HG03095 (cell line): ENCODE results near the gene SLC22A3.
A peak's percentile ranks its signal among the peaks of the same experiment; 100 is the strongest.
"Not testable (repeated sequence)": the region's sequence is repeated elsewhere in the genome, so short reads cannot be mapped to it uniquely, and the experiment has no call there.

Experiments
- ATAC-seq: cut with Tn5 transposase; IDR thresholded peaks from one replicate; pipeline ENCODE4 v1.9.1; 2021; ENCODE audit warnings: moderate library complexity; ENCODE audit not compliant: unreplicated experiment

The SLC22A3 gene

DNA sequence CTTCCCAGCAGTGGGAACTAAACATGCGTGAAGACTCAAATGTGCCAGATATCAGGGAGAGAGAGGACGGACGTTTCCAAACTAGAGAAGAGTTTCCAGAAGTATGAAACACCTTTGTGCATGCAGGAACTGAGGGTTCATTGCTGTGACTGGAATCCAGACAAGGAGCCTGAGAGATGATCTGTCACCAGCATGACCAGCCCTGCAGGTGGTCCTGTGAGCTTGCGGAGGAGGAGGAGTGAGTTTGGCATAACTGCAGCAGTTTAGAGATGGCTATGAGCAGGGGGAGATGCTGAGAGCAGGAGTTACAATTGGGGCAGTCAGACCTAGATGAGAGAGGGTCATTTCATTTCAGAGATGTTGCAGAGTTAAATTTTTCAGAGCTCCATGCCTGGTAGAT, 89.6 kb downstream of the SLC22A3 start:
- no peak for ATAC-seq

DNA sequence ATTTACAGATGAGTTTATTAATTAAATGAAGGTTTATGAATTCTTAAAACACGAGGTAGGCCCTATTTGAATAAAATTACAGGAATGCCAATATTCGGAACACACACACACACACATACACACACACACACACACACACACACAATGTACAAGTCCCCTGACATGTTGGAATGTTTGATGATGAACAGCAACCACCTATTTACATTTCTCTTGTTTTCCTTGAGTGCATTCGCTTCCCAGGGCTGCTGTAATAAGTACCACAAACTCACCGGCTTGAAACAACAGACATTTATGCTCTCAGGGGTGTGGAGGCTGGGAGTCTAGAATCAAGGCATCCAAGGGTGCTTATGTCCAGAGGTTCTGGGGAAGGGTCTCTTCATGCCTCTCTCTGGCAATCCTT, 90.3 kb downstream of the SLC22A3 start:
- no peak for ATAC-seq

DNA sequence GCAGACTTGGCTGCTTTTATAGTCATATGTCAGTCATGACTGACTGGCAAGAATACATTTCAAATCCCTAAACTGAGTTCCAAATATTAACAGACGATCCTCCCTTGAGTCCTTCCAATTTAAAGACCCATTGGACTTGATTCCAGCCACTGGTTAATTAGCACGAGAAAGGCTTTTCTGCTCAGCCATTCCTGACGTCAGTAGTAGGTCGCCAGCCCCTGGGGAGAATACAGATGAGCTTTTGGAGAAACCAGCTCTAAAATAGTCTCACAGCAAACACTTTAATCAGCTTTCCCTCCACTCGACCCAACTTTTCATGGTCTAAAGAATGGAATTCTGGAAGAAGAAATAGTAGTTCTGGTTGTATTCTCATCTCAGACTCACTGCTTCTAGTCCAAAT, 91.6 kb downstream of the SLC22A3 start:
- no peak for ATAC-seq

DNA sequence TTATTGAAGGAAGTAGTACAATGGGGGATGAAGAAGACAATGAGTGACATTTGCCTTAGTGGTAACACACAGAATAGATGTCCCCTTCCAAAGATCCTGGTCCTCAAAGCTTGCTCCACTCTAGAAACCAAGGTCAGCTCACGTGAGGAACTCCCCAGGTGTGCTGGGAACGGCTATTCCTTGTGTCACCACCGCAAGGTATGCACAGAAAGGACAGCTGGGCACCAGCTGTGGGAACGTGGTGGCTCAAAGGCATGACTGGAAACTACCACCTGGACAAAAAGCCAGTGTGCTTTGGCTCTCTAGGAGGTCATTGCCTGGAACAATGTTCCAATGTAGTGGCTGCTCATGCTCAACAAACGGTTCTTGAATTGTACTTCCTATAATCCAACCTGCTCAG, 94.0 kb downstream of the SLC22A3 start:
- no peak for ATAC-seq

DNA sequence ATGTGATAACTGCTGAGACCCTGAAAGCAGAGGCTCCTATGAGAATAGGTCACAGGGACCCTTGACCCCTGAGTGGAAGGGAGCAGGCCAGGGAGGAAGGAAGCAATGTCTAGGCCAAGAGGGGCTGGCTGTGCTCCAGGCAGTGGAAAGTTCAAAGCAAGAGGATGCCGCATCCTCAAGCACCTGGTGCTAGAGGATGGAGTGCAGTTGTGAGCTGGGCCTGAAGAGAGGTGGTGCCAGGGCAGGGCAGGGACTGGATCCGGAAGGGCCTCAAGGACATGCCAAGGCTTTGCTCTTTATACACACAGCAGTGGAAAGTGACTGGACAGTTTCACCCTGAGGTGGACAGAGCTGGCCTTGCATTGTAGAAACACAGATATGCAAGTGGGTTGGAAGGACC, 97.0 kb downstream of the SLC22A3 start:
- ATAC-seq, result no peak

DNA sequence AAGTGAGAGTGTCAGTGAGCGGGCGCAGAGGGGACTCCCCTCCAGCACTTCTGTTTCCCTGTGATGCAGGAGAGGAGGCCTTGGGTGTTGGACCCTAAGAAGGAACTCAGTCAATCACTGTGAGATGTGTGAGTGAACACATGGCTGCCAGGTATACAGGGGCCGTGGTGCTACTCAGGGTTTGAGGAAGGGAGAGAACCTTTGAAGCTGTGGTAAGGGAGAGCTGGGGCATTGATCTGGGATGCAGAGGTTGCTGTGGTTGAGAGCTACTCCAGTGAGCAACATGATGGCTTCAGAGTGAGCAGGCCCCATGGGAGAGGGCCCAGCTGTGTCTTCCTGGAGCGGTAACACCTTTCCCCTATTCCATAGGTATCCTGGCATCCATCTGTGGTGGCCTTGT, 99.2 kb downstream of the SLC22A3 start:
- ATAC-seq, result no peak

DNA sequence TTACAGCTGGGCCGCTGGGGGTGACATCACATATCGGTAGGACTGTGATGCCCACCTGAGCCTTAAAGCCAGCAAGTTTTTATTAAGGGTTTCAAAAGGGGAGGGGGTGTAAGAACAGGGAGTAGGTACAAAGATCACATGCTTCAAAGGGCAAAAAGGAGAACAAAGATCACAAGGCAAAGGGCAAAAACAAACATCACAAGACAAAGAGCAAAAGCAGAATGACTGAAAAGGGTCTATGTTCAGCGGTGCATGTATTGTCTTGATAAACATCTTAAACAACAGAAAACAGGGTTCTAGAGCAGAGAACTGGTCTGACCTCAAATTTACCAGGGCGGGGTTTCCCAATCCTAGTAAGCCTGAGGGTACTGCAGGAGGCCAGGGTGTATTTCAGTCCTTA, 101.6 kb downstream of the SLC22A3 start:
- not testable (repeated sequence) for ATAC-seq

DNA sequence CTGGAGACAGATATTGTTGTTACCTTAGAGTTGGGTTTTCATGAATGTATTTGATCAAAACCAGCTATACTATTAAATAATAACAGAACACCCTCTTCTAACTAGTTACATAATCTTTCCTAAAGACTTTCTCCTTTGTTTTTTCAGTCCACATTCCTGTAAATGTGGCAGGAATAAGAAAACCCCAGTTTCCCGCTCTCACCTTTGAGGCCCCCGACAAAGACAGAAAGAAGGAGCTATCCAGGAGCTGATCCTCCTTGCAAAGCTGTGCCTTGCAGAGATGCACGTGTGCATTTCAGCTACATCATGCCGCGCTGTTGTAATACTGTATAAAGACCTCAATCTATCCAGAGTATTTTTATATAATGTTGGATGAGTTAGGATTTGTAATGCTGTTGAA, 102.7 kb downstream of the SLC22A3 start:
- ATAC-seq, result no peak

DNA sequence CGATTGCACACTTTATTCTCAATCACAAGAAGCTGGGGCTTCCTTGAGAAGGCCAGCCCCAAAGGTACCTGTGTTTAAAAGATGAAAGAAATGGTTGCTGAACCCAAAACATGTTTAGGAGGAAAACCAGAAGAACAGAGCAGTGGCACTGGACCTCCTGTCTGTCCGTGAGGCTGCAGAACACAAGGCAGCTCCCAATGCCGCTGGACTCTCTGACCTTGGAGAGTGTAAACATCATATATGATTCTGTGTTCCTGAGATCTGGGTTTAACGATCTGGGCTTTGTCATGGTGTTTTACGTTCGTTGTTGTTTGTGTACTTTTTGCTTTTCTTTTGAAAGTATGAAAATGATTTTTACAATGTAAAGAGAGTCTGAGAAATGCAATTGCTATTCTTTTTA, 106.1 kb downstream of the SLC22A3 start:
- no peak for ATAC-seq

DNA sequence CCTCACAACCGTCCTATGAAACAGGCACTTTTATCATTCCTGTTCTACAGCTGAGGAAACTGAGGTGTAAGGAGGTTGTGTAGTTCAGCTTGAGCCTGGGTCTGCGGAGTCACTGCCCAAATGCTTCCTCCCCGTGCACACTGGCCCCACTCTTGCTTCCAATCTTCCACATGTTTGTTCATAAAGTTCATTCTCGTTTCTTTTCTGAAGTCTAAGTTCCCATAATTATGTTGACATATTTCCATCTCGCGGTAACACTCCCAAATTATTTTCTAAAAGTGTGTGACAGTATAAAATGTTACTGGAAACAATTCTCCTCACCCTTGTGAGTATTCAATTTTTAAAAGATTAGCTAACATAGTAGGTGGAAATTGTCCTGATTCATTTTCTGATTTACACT, 106.9 kb downstream of the SLC22A3 start:
- no peak for ATAC-seq

DNA sequence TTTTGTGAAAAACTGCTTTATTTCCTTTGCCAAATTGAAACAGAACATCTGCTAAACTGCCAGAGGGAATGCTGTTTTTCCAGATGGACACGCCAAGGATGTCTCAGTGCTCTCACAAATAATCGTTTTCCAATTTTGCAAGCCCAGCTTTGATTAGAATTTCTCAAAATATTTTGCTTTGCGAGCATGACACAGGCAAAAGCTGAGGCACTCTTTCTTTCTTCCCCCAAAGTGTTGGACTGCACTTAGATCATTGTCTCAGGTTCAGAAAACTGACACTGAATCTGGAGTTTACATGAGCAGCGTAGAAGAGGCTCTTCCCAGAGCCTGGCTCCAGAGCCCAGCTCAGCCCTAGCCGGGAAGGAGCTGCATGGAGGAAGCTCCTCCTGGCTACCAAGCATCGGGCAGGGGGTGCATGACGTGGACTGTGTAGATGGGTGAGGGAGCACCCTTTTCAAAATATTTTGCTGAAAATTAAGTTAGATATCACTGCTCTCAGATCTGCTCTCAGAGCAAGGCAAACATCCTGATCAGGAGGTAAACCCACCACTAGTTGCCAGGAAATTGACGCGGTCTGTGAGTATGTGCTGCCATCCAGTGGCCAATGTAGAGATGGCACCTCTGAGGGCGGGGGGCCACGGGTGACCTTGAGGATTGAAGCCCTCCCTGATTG, 107.5 kb downstream of the SLC22A3 start:
- peak; percentile 82 for ATAC-seq

DNA sequence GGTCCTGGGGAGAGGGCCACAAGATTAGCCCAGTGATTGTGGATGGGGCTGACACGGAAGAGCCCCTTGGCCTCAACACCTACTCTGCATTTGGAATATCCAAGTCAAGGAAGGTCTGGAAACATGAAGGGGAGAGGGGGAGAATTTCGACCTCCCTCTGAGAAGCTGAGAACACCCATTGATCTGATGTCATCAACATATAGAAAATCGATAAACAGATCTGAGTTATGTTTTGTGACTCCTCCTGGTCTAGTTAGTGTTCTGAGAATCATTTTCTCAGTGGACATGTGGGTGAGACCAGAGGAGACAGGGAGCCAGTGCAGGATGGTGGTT, 108.0 kb downstream of the SLC22A3 start:
- no peak for ATAC-seq

DNA sequence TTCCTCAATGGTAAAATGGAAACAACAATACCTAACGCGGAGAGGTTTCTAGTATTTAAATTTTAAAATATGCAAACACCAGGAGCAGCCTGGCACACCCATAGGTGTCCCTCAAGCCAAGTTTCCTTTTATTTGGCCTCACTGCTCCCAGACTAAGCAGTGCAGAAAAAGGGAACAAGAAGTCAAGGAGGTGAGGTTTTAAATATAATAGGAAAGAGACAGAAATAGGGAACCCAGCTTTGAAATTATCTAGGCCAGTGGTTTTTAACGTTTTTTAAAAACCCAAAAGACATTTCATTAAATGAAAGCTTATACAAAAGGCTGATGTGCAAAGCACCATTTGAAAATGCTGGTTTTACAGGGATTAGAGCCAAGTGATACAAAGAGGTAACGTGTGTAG, 109.6 kb downstream of the SLC22A3 start:
- no peak for ATAC-seq

DNA sequence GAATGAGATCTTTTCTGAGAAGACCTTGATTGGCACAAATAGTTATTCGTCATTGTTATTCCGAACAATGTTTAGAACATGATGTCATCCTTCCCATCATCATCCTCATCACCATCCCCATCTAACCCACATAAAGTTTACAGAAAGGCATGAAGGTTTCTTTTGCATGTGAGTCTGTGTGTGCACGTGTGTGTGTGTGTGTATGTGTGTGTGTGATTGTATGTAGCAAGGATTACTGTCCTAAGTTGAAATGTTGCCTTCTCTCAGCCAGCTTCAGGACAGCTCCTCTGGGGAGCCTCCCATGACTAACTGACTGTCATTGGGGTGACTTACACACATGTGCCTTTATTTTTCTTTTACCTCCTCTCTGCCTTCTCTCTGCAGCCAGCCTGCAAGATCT, 113.5 kb downstream of the SLC22A3 start:
- ATAC-seq, result no peak

DNA sequence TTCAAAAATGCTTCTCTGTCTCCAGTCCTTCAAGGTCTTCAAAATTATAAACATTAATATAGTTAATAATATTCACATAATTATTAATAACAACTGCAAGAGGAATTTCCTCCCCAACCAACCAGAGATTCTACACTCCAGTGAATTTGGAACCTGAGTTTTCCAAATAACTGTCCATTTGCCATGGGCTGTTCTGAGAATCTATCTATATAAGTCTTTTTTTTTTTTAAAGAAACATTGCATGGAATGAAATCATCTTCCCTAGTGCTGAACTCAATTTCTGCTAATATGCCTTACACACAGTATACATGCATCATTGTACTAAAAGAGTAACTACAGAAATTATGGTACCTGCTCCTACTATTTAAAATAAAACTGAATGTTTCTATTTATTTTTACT, 113.9 kb downstream of the SLC22A3 start:
- ATAC-seq, result no peak

DNA sequence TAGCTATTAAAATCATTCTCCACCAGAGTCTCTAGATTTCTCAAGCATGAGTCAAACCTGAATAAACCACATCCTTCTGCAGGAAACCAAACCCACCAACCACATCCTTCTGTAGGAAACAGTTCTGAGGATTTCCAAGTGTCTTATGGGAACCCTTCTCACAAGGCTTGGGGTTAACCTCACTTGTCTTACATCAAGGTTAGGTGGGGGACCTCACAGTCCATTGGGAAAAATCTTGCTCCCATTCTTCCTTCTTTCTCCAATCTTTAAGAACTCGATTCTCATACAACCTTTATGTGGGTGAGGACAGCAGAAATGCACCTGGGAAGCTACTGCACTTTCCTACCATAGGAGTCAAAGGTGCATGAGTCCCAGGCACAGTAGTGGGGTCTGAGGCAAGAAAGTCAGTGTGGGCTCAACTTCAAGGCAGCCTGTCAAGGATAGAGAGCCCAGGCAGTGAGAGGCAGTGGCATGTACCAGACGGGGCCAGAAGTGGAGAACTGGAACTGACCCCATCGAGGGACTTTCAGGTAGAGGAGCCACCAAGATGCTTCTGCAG, 114.5 kb downstream of the SLC22A3 start:
- peak; percentile 95 for ATAC-seq

DNA sequence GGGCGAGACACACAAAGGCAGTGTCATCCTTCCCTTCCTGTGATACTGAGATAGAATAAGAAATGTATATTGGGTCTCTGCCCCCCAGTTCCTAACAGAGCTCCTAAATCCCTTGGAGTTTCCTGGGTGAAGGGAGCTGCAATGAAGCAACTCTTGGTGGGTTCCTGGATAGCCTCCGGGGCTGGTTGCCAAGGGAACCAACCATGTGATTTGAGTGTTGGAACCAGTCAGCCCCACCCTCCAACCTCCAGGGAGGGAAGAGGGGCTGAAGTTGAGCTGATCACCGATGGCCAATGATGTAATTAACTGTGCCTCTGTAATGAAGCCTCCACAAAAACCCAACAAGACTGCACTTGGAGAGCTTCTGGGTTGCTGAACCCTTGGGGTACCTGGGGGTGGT, 116.6 kb downstream of the SLC22A3 start:
- ATAC-seq, result no peak

DNA sequence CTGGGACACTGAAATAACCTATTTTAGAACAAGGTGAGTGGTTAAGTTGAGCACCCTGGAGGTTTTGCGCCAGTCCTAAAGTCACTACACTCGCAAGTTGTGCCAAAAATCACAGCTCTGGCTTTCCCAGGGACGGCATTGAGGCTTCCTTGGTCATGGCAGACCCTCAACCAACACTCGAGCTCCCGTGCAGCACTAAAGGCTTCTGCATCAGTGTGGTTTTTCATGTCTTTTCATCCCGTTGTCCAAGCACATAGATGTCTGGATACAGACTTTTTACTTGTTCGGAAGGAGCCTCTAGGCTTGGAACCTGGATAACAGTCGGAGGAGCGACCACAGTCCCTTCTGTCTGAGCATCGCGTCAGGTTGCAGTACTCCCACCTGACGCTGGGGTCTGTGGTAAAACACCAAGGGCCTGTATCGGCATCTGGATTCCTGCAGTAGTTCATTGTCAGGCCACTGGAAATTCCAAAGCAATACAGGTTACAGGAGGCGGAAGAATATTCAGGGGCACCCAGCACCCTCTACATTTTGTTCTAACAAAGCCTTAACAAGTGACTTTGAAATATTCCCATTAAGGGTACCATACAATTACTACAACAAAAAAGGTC, 119.2 kb downstream of the SLC22A3 start:
- ATAC-seq, result not testable (repeated sequence)

DNA sequence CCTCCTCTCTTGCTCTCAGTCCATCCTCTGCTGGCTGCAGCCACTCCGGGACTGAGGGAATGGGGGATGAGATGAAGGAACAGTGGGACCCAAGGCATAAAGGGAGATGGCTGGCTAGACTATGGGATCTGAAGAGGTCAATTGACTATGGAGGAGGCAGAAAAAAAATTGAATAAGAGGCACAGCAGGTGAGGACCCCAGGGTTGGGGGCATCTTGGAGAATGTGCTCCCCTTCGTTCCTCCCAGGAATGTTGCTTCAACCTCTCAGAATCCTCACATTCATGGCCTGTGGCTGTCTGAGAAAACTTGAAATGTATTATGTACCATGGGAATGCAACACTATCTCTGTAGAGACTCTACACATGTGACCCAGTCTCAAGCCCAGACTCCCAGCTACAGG, 121.0 kb downstream of the SLC22A3 start:
- no peak for ATAC-seq

DNA sequence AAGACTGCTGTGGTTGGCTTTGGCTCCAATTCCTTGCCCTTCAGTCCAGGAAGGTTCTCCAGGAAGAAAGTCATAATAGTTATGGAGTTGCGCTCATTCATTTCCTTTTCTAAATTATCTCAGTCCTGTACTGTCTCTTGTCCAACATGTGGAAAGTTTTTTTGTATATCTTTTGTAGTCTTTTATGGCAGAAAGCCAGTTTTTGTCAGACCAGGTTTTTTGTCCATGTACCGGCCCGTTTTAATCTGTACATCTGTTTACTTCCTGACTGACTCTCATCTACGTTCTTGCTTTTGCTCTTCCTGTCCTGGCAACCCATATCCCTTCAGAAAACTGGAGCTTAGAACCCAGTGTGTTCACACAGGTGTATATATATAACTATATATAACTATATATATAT, 127.9 kb downstream of the SLC22A3 start:
- not testable (repeated sequence) for ATAC-seq

DNA sequence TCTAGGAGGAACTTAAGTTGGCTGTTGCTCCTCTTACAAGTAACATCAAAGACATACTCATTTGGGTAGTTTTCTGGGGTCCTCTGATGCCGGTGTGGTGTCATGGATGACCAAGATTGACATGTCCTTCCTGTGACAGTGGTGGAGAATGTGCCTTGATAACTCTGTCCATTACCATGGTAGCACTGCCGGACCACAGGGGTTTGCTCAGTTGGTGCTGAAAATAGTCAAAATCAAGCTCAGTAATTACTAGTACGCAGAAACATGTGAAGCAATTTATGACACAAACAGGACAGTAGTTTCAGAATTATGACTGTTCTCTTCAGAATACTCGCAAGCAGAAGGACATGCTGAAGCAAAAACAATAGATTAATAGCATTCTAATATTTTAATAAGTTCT, 128.9 kb downstream of the SLC22A3 start:
- ATAC-seq, result not testable (repeated sequence)

DNA sequence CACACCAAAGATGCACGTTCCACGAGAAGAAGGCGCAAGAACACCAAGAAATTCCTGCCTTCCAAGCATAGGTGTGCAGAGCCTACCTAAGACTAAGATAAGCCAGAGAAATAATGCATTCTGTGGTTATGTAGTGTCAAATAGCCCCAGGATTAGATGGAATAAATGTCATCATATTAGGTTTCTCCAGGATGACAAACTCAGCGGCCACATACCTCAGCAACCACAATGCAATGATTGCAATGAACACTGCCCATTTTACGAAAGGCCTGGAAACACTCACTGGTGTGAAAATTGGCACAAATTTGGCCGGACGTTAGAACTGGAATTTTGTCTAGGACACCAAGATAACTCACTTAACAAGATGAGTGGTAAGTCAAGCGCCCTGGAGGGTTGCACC, 129.7 kb downstream of the SLC22A3 start:
- ATAC-seq, result no peak

DNA sequence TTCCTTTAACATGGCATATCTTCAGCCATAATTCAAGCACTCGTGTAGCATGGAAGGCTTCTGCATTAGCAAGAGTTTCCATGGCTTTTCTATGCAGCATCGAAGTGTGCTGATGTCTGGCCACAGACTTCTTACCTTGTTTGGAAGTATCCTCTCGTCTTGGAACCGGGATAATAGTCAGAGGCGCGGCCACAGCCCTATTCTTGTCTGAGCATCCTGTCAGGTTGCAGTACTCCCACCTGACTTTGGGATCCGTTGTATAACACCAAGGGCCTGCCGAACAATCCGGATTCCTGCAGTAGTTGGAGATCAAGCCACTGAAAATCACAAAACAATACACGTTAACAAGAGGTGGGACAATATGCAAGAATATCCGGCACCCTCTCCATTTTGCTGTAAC, 138.9 kb downstream of the SLC22A3 start:
- no peak for ATAC-seq
